ENCODE results near the gene NCAM2.
A peak's percentile ranks its signal among the peaks of the same experiment; 100 is the strongest.
"Not testable (repeated sequence)": the region's sequence is repeated elsewhere in the genome, so short reads cannot be mapped to it uniquely, and the experiment has no call there.

Gene NCAM2

DNA sequence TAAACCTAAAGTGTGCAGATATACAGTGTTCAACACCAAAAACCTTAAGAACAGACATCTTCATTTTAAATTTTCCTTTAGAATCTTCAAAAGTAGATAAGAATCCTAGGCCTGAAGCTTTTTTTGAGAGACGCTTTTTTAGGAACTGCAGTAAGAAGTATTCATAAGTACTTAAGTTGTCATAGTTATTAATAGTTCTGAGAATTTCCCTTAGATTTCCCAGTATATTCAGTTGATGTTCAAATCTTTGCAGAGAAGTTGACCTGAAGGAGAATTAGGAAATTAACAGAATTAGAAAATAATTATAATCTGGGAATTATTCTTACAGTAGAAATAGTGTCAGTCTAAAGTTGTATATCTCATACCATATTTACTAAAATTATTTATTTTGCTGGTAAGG lies 150.3 kb downstream of the NCAM2 start:
- CTCF ChIA-PET = no interaction called here
- Histone ChIP-seq H3K4me1 (ENCODE audit: control extremely low read depth in 1 of 4, control insufficient read depth in 4 of 4, insufficient read depth in 4 of 4, low read length in 3 of 4) (no peaks in the 10 kb centered on the region), H3K27ac (ENCODE audit: insufficient read depth in 1 of 2, low read depth in 1 of 2, low read length in 2 of 2, poor library complexity in 1 of 2, severe bottlenecking in 2 of 2) (peak overlapping the region in 1 of 2 experiments; percentile 41), H3K27me3 (replicated peaks in 2 of 5; ENCODE audit: control insufficient read depth in 4 of 5, insufficient read depth in 5 of 5, low read length in 4 of 5) (no peaks in the 10 kb centered on the region), H3K4me3 (ENCODE audit: control insufficient read depth in 1 of 7, extremely low read depth in 1 of 7, insufficient read depth in 4 of 7, low read depth in 2 of 7, low read length in 6 of 7) (no peak overlapping the region), H3K9me3 (ENCODE audit: control extremely low read depth in 1 of 5, control insufficient read depth in 4 of 5, insufficient read depth in 2 of 5, low read depth in 1 of 5, low read length in 4 of 5) (no peaks in the 10 kb centered on the region), H3K36me3 (ENCODE audit: control insufficient read depth in 4 of 4, insufficient read depth in 4 of 4, low read length in 3 of 4) (no peaks in the 10 kb centered on the region)
- WGBS (ENCODE audit: insufficient coverage) = no CpG with 5 or more reads among the region's 1 CpG
- POLR2A ChIA-PET = no interaction called here
- no peak for DNase-seq

DNA sequence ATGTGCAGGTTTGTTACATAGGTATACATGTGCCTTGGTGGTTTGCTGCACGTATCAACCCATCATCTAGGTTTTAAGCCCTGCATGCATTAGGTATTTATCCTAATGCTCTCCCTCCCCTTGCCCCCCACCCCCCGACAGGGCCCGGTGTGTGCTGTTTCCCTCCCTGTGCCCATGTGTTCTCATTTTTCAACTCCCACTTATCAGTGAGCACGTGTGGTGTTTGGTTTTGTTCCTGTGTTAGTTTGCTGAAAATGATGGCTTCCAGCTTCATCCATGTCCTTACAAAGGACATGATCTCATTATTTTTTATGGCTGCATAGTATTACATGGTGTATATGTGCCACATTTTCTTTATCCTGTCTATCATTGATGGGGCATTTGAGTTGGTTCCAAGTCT lies 151.2 kb downstream of the NCAM2 start:
- H3K4me1 ChIP-seq (ENCODE audit: control extremely low read depth in 1 of 4, control insufficient read depth in 4 of 4, insufficient read depth in 4 of 4, low read length in 3 of 4); H3K4me3 ChIP-seq (ENCODE audit: control insufficient read depth in 1 of 7, extremely low read depth in 1 of 7, insufficient read depth in 4 of 7, low read depth in 2 of 7, low read length in 6 of 7); DNase-seq; POLR2A ChIA-PET; H3K36me3 ChIP-seq (ENCODE audit: control insufficient read depth in 4 of 4, insufficient read depth in 4 of 4, low read length in 3 of 4); CTCF ChIA-PET; H3K9me3 ChIP-seq (ENCODE audit: control extremely low read depth in 1 of 5, control insufficient read depth in 4 of 5, insufficient read depth in 2 of 5, low read depth in 1 of 5, low read length in 4 of 5); H3K27me3 ChIP-seq (replicated peaks in 2 of 5; ENCODE audit: control insufficient read depth in 4 of 5, insufficient read depth in 5 of 5, low read length in 4 of 5): not testable (repeated sequence)
- no CpG with 5 or more reads among the region's 4 CpGs for WGBS (ENCODE audit: insufficient coverage)
- peak overlapping the region in 1 of 2 experiments; percentile 14 for H3K27ac ChIP-seq (ENCODE audit: insufficient read depth in 1 of 2, low read depth in 1 of 2, low read length in 2 of 2, poor library complexity in 1 of 2, severe bottlenecking in 2 of 2)

DNA sequence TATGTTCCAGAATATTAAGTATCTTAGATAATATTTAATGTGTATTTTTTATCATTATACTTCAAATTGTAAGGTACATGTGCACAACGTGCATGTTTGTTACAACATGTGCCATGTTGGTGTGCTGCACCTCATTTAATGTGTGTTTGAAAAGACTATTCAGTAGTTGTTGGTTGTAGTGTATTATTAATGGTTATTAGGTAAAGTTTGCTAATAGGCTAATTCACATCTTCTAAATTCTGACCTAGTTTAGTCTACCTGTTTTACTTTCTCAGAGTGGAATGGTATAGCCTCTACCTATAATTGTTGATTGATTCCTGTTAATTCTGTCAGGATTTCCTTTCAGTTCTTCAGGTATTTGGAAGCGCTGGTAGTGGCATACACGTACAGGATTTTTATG lies 153.0 kb downstream of the NCAM2 start:
- no peaks in the 10 kb centered on the region for H3K4me1 ChIP-seq (ENCODE audit: control extremely low read depth in 1 of 4, control insufficient read depth in 4 of 4, insufficient read depth in 4 of 4, low read length in 3 of 4)
- H3K9me3 ChIP-seq (ENCODE audit: control extremely low read depth in 1 of 5, control insufficient read depth in 4 of 5, insufficient read depth in 2 of 5, low read depth in 1 of 5, low read length in 4 of 5) = no peaks in the 10 kb centered on the region
- no peak overlapping the region for H3K4me3 ChIP-seq (ENCODE audit: control insufficient read depth in 1 of 7, extremely low read depth in 1 of 7, insufficient read depth in 4 of 7, low read depth in 2 of 7, low read length in 6 of 7)
- ChIA-PET POLR2A (no interaction called here), CTCF (no interaction called here)
- 94% methylated on average over 3 of the region's 3 CpGs for WGBS (ENCODE audit: insufficient coverage)
- no peak overlapping the region for H3K27ac ChIP-seq (ENCODE audit: insufficient read depth in 1 of 2, low read depth in 1 of 2, low read length in 2 of 2, poor library complexity in 1 of 2, severe bottlenecking in 2 of 2)
- DNase-seq = no peak
- H3K36me3 ChIP-seq (ENCODE audit: control insufficient read depth in 4 of 4, insufficient read depth in 4 of 4, low read length in 3 of 4) = no peaks in the 10 kb centered on the region
- no peaks in the 10 kb centered on the region for H3K27me3 ChIP-seq (replicated peaks in 2 of 5; ENCODE audit: control insufficient read depth in 4 of 5, insufficient read depth in 5 of 5, low read length in 4 of 5)

DNA sequence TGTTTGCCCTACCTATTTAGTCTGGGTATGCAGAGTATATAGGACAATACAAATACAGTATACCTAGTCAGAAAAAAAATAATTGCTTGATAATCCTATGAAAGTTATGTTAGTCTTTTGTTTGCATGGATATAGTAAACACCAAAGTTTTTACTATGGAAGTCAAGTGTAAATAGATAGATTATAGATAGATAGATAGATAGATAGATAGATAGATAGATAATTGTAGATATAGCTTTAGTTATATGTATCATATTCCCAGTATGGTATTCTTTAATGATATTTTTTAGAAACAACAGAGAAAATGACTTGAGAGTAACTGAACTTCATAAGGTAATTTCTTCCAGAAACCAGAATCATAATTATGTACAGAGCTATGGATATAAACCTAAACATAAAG lies 158.2 kb downstream of the NCAM2 start:
- DNase-seq = no peak
- Histone ChIP-seq H3K36me3 (ENCODE audit: control insufficient read depth in 4 of 4, insufficient read depth in 4 of 4, low read length in 3 of 4) (no peaks in the 10 kb centered on the region), H3K4me1 (ENCODE audit: control extremely low read depth in 1 of 4, control insufficient read depth in 4 of 4, insufficient read depth in 4 of 4, low read length in 3 of 4) (no peaks in the 10 kb centered on the region), H3K27ac (ENCODE audit: insufficient read depth in 1 of 2, low read depth in 1 of 2, low read length in 2 of 2, poor library complexity in 1 of 2, severe bottlenecking in 2 of 2) (no peak overlapping the region), H3K27me3 (replicated peaks in 2 of 5; ENCODE audit: control insufficient read depth in 4 of 5, insufficient read depth in 5 of 5, low read length in 4 of 5) (no peaks in the 10 kb centered on the region), H3K4me3 (ENCODE audit: control insufficient read depth in 1 of 7, extremely low read depth in 1 of 7, insufficient read depth in 4 of 7, low read depth in 2 of 7, low read length in 6 of 7) (no peak overlapping the region), H3K9me3 (ENCODE audit: control extremely low read depth in 1 of 5, control insufficient read depth in 4 of 5, insufficient read depth in 2 of 5, low read depth in 1 of 5, low read length in 4 of 5) (no peaks in the 10 kb centered on the region)
- ChIA-PET POLR2A (interaction anchor here (0.7 kb wide), 1 partner anchor 636 kb away, joined by 5 read pairs; no protein-coding TSS in a partner anchor), CTCF (interaction anchor here (1.0 kb wide), 1 partner anchor 18 kb away, joined by 4 read pairs; no protein-coding TSS in a partner anchor)

DNA sequence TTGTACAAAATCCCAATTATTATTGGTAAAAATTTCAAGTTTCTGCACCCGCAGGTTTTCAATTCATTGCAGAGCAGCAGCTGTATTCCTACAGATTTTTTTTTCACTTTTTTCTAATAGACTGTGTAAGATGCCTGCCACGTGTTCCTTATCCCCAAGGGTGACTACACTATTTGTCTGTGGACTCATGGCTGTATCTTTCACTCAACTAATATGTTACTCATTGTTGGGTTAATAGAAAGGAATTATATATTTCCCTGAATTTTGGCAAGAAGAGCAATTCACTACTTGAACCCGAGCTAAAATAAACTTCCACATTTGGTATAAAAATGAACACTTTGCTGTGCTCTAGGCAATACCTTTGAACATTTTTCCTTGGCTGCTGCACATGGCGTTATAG lies 158.7 kb downstream of the NCAM2 start:
- DNase-seq = no peak
- no peaks in the 10 kb centered on the region for H3K9me3 ChIP-seq (ENCODE audit: control extremely low read depth in 1 of 5, control insufficient read depth in 4 of 5, insufficient read depth in 2 of 5, low read depth in 1 of 5, low read length in 4 of 5)
- no peak overlapping the region for H3K27ac ChIP-seq (ENCODE audit: insufficient read depth in 1 of 2, low read depth in 1 of 2, low read length in 2 of 2, poor library complexity in 1 of 2, severe bottlenecking in 2 of 2)
- WGBS (ENCODE audit: insufficient coverage) = 100% methylated on average over 2 of the region's 4 CpGs
- H3K36me3 ChIP-seq (ENCODE audit: control insufficient read depth in 4 of 4, insufficient read depth in 4 of 4, low read length in 3 of 4) = no peaks in the 10 kb centered on the region
- H3K27me3 ChIP-seq (replicated peaks in 2 of 5; ENCODE audit: control insufficient read depth in 4 of 5, insufficient read depth in 5 of 5, low read length in 4 of 5) = no peaks in the 10 kb centered on the region
- H3K4me3 ChIP-seq (ENCODE audit: control insufficient read depth in 1 of 7, extremely low read depth in 1 of 7, insufficient read depth in 4 of 7, low read depth in 2 of 7, low read length in 6 of 7) = no peak overlapping the region
- POLR2A ChIA-PET = interaction anchor here (0.7 kb wide), 1 partner anchor 636 kb away, joined by 5 read pairs; no protein-coding TSS in a partner anchor
- CTCF ChIA-PET = interaction anchor here (1.0 kb wide), 1 partner anchor 19 kb away, joined by 4 read pairs; no protein-coding TSS in a partner anchor
- no peaks in the 10 kb centered on the region for H3K4me1 ChIP-seq (ENCODE audit: control extremely low read depth in 1 of 4, control insufficient read depth in 4 of 4, insufficient read depth in 4 of 4, low read length in 3 of 4)

DNA sequence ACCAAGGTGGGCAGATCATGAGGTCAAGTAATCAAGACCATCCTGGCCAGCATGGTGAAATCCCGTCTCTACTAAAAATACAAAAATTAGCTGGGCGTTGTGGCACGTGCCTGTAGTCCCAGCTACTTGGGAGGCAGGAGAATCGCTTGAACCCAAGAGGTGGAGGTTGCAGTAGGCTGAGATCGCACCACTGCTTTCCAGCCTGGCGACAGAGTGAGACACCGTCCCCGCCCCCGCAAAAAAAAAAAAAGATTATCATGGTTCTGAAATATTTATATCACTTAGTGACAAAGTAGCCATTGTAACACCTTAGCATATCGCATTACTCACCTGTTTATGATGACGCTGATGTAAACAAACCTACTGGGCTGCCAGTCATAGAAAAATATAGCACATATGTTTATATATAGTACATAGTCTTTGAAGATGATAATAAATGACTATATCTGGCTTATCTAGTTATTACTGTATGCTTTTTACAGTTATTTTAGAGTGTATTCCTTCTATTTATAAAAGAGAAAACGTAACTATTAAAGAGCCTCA lies 160.2 kb downstream of the NCAM2 start:
- ChIA-PET POLR2A (no interaction called here), CTCF (no interaction called here)
- WGBS (ENCODE audit: insufficient coverage) = 100% methylated on average over 5 of the region's 12 CpGs
- no peak overlapping the region for H3K27ac ChIP-seq (ENCODE audit: insufficient read depth in 1 of 2, low read depth in 1 of 2, low read length in 2 of 2, poor library complexity in 1 of 2, severe bottlenecking in 2 of 2)
- no peaks in the 10 kb centered on the region for H3K27me3 ChIP-seq (replicated peaks in 2 of 5; ENCODE audit: control insufficient read depth in 4 of 5, insufficient read depth in 5 of 5, low read length in 4 of 5)
- no peak overlapping the region for H3K4me3 ChIP-seq (ENCODE audit: control insufficient read depth in 1 of 7, extremely low read depth in 1 of 7, insufficient read depth in 4 of 7, low read depth in 2 of 7, low read length in 6 of 7)
- no peaks in the 10 kb centered on the region for H3K9me3 ChIP-seq (ENCODE audit: control extremely low read depth in 1 of 5, control insufficient read depth in 4 of 5, insufficient read depth in 2 of 5, low read depth in 1 of 5, low read length in 4 of 5)
- H3K36me3 ChIP-seq (ENCODE audit: control insufficient read depth in 4 of 4, insufficient read depth in 4 of 4, low read length in 3 of 4) = no peaks in the 10 kb centered on the region
- H3K4me1 ChIP-seq (ENCODE audit: control extremely low read depth in 1 of 4, control insufficient read depth in 4 of 4, insufficient read depth in 4 of 4, low read length in 3 of 4) = peaks cover 0 to 9% (median 1%) of the 10 kb centered on the region in 4 experiments
- DNase-seq = no peak

DNA sequence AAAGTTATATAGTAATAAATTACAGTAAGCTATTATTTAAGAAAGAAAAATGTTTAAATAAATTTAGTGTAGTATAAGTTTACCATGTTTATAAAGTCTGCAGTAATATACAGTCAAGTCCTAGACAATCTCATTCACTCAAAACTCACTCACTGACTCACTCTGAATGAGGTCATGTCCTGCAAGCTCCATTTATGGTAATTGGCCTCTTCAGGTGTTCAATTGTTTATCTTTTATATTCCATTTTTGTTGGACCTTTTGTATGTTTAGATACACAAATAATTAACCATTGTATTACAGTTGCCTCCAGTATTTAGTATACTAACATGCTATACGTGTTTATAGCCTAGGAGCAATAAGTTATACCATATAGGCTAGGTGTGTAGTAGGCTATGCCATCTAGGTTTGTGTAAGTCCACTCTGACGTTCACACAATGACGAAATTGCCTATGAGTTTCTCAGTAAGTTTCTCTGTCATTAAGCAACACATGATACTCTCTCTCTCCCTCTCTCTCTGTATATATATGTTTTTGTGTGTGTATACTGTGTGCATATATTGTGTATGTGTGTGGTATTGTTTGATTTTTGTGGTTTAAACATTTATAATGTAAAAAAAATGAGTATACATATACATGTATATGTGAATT lies 161.2 kb downstream of the NCAM2 start:
- Histone ChIP-seq H3K9me3 (ENCODE audit: control extremely low read depth in 1 of 5, control insufficient read depth in 4 of 5, insufficient read depth in 2 of 5, low read depth in 1 of 5, low read length in 4 of 5) (no peaks in the 10 kb centered on the region), H3K4me1 (ENCODE audit: control extremely low read depth in 1 of 4, control insufficient read depth in 4 of 4, insufficient read depth in 4 of 4, low read length in 3 of 4) (peaks cover 0 to 9% (median 1%) of the 10 kb centered on the region in 4 experiments), H3K36me3 (ENCODE audit: control insufficient read depth in 4 of 4, insufficient read depth in 4 of 4, low read length in 3 of 4) (no peaks in the 10 kb centered on the region), H3K4me3 (ENCODE audit: control insufficient read depth in 1 of 7, extremely low read depth in 1 of 7, insufficient read depth in 4 of 7, low read depth in 2 of 7, low read length in 6 of 7) (no peak overlapping the region), H3K27me3 (replicated peaks in 2 of 5; ENCODE audit: control insufficient read depth in 4 of 5, insufficient read depth in 5 of 5, low read length in 4 of 5) (no peaks in the 10 kb centered on the region), H3K27ac (ENCODE audit: insufficient read depth in 1 of 2, low read depth in 1 of 2, low read length in 2 of 2, poor library complexity in 1 of 2, severe bottlenecking in 2 of 2) (no peak overlapping the region)
- DNase-seq = no peak
- POLR2A ChIA-PET = no interaction called here
- 80% methylated on average over 1 of the region's 3 CpGs for WGBS (ENCODE audit: insufficient coverage)
- CTCF ChIA-PET = no interaction called here
